Activated CD4-positive, alpha-beta T cell treated with anti-CD3 and anti-CD28 coated beads, Interleukin-2, amount 10 ng/mL, durations not matched to agents 7 days and 5 days (primary cell): ENCODE measurements around the gene CPZ. TPM values are rescaled to one million over a fixed set of nuclear protein-coding genes. Genes with fewer than 3 reads are reported as not detected.

Experiments
- CTCF ChIA-PET: fragments of 350-600 bp; sonication (Branson Sonifier 250); formaldehyde crosslinking; loops from one replicate; lab custom pipeline; 2021; ENCODE audit warnings: antibody characterized with exemption; lab: Charles Lee
- POLR2A ChIA-PET: fragments of 350-600 bp; sonication (Branson Sonifier 250); formaldehyde crosslinking; loops from one replicate; lab custom pipeline; 2021; ENCODE audit warnings: antibody characterized with exemption; lab: Charles Lee
- DNase-seq: peaks from one replicate; pipeline ENCODE4 v3.0.0-alpha.2; 2020
- H3K27ac Mint-ChIP-seq: one replicate; pipeline ENCODE4 v1.8.0; 2021; ENCODE audit warnings: mild to moderate bottlenecking, moderate library complexity, mixed read lengths
- H3K27me3 Mint-ChIP-seq: one replicate; pipeline ENCODE4 v1.8.0; 2021; ENCODE audit warnings: mixed read lengths
- H3K36me3 Mint-ChIP-seq: one replicate; pipeline ENCODE4 v1.8.0; 2021; ENCODE audit warnings: low read depth, mixed read lengths
- H3K4me1 Mint-ChIP-seq: one replicate; pipeline ENCODE4 v1.8.0; 2021; ENCODE audit warnings: mixed read lengths
- H3K4me3 Mint-ChIP-seq: one replicate; pipeline ENCODE4 v1.8.0; 2021; ENCODE audit warnings: mild to moderate bottlenecking, moderate library complexity, mixed read lengths
- H3K9me3 Mint-ChIP-seq: one replicate; pipeline ENCODE4 v1.8.0; 2021; ENCODE audit warnings: mixed read lengths
- total RNA-seq, 2 experiments: library from RNA; stranded (reverse); gene quantifications; one replicate each; pipeline ENCODE4 v1.2.3, GENCODE V29; 2021

Gene CPZ
- total RNA-seq, 2 experiments from 2014 or later, result not detected

- H3K27me3 Mint-ChIP-seq, result no peaks in the 10 kb centered on the region
- H3K4me3 Mint-ChIP-seq, result no peak overlapping the region
- no peaks in the 10 kb centered on the region for H3K9me3 Mint-ChIP-seq
- CTCF ChIA-PET, result no interaction called here
- H3K27ac Mint-ChIP-seq, result no peak overlapping the region
- no peaks in the 10 kb centered on the region for H3K36me3 Mint-ChIP-seq
- POLR2A ChIA-PET, result no interaction called here
- no peaks in the 10 kb centered on the region for H3K4me1 Mint-ChIP-seq
- DNase-seq, result no peak
Measured at GRCh38 chr4:8639777-8640720, 47.5 kb downstream of the CPZ start.

GRCh38 chr4:8640816-8641215, 48.3 kb downstream of the CPZ start:
- CTCF ChIA-PET, result no interaction called here
- H3K27ac Mint-ChIP-seq, result no peak overlapping the region
- H3K4me3 Mint-ChIP-seq, result no peak overlapping the region
- no peaks in the 10 kb centered on the region for H3K27me3 Mint-ChIP-seq
- no peaks in the 10 kb centered on the region for H3K9me3 Mint-ChIP-seq
- H3K36me3 Mint-ChIP-seq, result no peaks in the 10 kb centered on the region
- no peak for DNase-seq
- no peaks in the 10 kb centered on the region for H3K4me1 Mint-ChIP-seq
- POLR2A ChIA-PET, result no interaction called here

GRCh38 chr4:8641256-8641655, 48.7 kb downstream of the CPZ start:
- H3K27me3 Mint-ChIP-seq, result no peaks in the 10 kb centered on the region
- H3K36me3 Mint-ChIP-seq, result no peaks in the 10 kb centered on the region
- CTCF ChIA-PET, result interaction anchor here (0.6 kb wide), 1 partner anchor 182 kb away, joined by 3 read pairs; no protein-coding TSS in a partner anchor
- POLR2A ChIA-PET, result no interaction called here
- H3K9me3 Mint-ChIP-seq, result no peaks in the 10 kb centered on the region
- H3K4me1 Mint-ChIP-seq, result no peaks in the 10 kb centered on the region
- H3K27ac Mint-ChIP-seq, result no peak overlapping the region
- H3K4me3 Mint-ChIP-seq, result no peak overlapping the region
- DNase-seq, result no peak

- no peaks in the 10 kb centered on the region for H3K27me3 Mint-ChIP-seq
- H3K9me3 Mint-ChIP-seq, result no peaks in the 10 kb centered on the region
- H3K36me3 Mint-ChIP-seq, result no peaks in the 10 kb centered on the region
- ChIA-PET POLR2A (no interaction called here), CTCF (interaction anchor here (0.6 kb wide), 1 partner anchor 183 kb away, joined by 3 read pairs; no protein-coding TSS in a partner anchor)
- no peak overlapping the region for H3K27ac Mint-ChIP-seq
- no peak for DNase-seq
- no peak overlapping the region for H3K4me3 Mint-ChIP-seq
- H3K4me1 Mint-ChIP-seq, result no peaks in the 10 kb centered on the region
Measured at GRCh38 chr4:8641931-8642650, 49.5 kb downstream of the CPZ start.

- POLR2A ChIA-PET, result no interaction called here
- H3K27me3 Mint-ChIP-seq, result no peaks in the 10 kb centered on the region
- no peak for DNase-seq
- no peak overlapping the region for H3K4me3 Mint-ChIP-seq
- no peaks in the 10 kb centered on the region for H3K9me3 Mint-ChIP-seq
- no peaks in the 10 kb centered on the region for H3K4me1 Mint-ChIP-seq
- no peaks in the 10 kb centered on the region for H3K36me3 Mint-ChIP-seq
- CTCF ChIA-PET, result no interaction called here
- H3K27ac Mint-ChIP-seq, result no peak overlapping the region
Measured at GRCh38 chr4:8642651-8643321, 50.2 kb downstream of the CPZ start.

GRCh38 chr4:8643441-8643840, 50.9 kb downstream of the CPZ start:
- ChIA-PET CTCF (no interaction called here), POLR2A (no interaction called here)
- Mint-ChIP-seq H3K4me3 (no peak overlapping the region), H3K27me3 (no peaks in the 10 kb centered on the region), H3K27ac (no peak overlapping the region), H3K36me3 (no peaks in the 10 kb centered on the region), H3K4me1 (no peaks in the 10 kb centered on the region), H3K9me3 (no peaks in the 10 kb centered on the region)
- no peak for DNase-seq

- H3K27me3 Mint-ChIP-seq, result no peaks in the 10 kb centered on the region
- H3K4me1 Mint-ChIP-seq, result no peaks in the 10 kb centered on the region
- H3K4me3 Mint-ChIP-seq, result no peak overlapping the region
- ChIA-PET POLR2A (no interaction called here), CTCF (no interaction called here)
- no peak overlapping the region for H3K27ac Mint-ChIP-seq
- no peaks in the 10 kb centered on the region for H3K9me3 Mint-ChIP-seq
- DNase-seq, result no peak
- H3K36me3 Mint-ChIP-seq, result no peaks in the 10 kb centered on the region
Measured at GRCh38 chr4:8643986-8644385, 51.4 kb downstream of the CPZ start.

GRCh38 chr4:8644461-8644891, 51.9 kb downstream of the CPZ start:
- no peak for DNase-seq
- no peaks in the 10 kb centered on the region for H3K36me3 Mint-ChIP-seq
- H3K27me3 Mint-ChIP-seq, result no peaks in the 10 kb centered on the region
- no peak overlapping the region for H3K27ac Mint-ChIP-seq
- H3K9me3 Mint-ChIP-seq, result no peaks in the 10 kb centered on the region
- no peak overlapping the region for H3K4me3 Mint-ChIP-seq
- H3K4me1 Mint-ChIP-seq, result no peaks in the 10 kb centered on the region
- CTCF ChIA-PET, result no interaction called here
- POLR2A ChIA-PET, result no interaction called here

GRCh38 chr4:8644966-8645752, 52.6 kb downstream of the CPZ start:
- DNase-seq, result no peak
- Mint-ChIP-seq H3K36me3 (no peaks in the 10 kb centered on the region), H3K4me1 (no peaks in the 10 kb centered on the region), H3K27me3 (no peaks in the 10 kb centered on the region), H3K27ac (no peak overlapping the region), H3K9me3 (no peaks in the 10 kb centered on the region), H3K4me3 (no peak overlapping the region)
- ChIA-PET POLR2A (no interaction called here), CTCF (no interaction called here)

GRCh38 chr4:8645753-8646124, 53.2 kb downstream of the CPZ start:
- CTCF ChIA-PET, result no interaction called here
- Mint-ChIP-seq H3K4me1 (no peaks in the 10 kb centered on the region), H3K36me3 (no peaks in the 10 kb centered on the region)

GRCh38 chr4:8646296-8647093, 53.9 kb downstream of the CPZ start:
- Mint-ChIP-seq H3K4me1 (no peaks in the 10 kb centered on the region), H3K27ac (no peak overlapping the region), H3K9me3 (no peaks in the 10 kb centered on the region), H3K27me3 (no peaks in the 10 kb centered on the region), H3K36me3 (no peaks in the 10 kb centered on the region), H3K4me3 (no peak overlapping the region)
- CTCF ChIA-PET, result no interaction called here
- POLR2A ChIA-PET, result no interaction called here
- DNase-seq, result no peak

More at GRCh38 chr4:8645753-8646124, 53.2 kb downstream of the CPZ start:
- no peaks in the 10 kb centered on the region for H3K9me3 Mint-ChIP-seq
- H3K27me3 Mint-ChIP-seq, result no peaks in the 10 kb centered on the region
- DNase-seq, result no peak
- no peak overlapping the region for H3K4me3 Mint-ChIP-seq
- POLR2A ChIA-PET, result no interaction called here
- H3K27ac Mint-ChIP-seq, result no peak overlapping the region

GRCh38 chr4:8647094-8647570, 54.6 kb downstream of the CPZ start:
- no peaks in the 10 kb centered on the region for H3K9me3 Mint-ChIP-seq
- H3K4me3 Mint-ChIP-seq, result no peak overlapping the region
- no peak overlapping the region for H3K27ac Mint-ChIP-seq
- POLR2A ChIA-PET, result no interaction called here
- no peaks in the 10 kb centered on the region for H3K36me3 Mint-ChIP-seq
- H3K4me1 Mint-ChIP-seq, result no peaks in the 10 kb centered on the region
- CTCF ChIA-PET, result no interaction called here
- H3K27me3 Mint-ChIP-seq, result no peaks in the 10 kb centered on the region
- no peak for DNase-seq
